Mononuclear cell (primary cell): ENCODE data around the gene INPP5K. TPM values are rescaled to one million over a fixed set of nuclear protein-coding genes. Genes with fewer than 3 reads are reported as not detected.

Experiments
- H3K27me3 ChIP-seq: 2 replicates; pipeline ENCODE4 v1.6.0; 2011; ENCODE audit warnings: low read length, control low read depth; ENCODE audit not compliant: insufficient read depth
- H3K4me1 ChIP-seq: 2 replicates; pipeline ENCODE4 v1.5.1; 2011; ENCODE audit warnings: mild to moderate bottlenecking, low read length, control low read depth; ENCODE audit not compliant: insufficient read depth
- H3K4me3 ChIP-seq: 2 replicates; pipeline ENCODE4 v1.5.1; 2011; ENCODE audit warnings: mild to moderate bottlenecking, low read length, moderate library complexity
- H3K9me3 ChIP-seq: 2 replicates; pipeline ENCODE4 v1.5.1; 2011; ENCODE audit warnings: low read depth, mild to moderate bottlenecking, control low read depth, low read length
- total RNA-seq: library from RNA; depleted of rRNA; stranded (reverse); fragments of >200 nt; gene quantifications from one replicate; pipeline ENCODE4 v1.2.3, GENCODE V29; 2012

Gene INPP5K
- total RNA-seq, 1 donor, result 102 TPM

DNA sequence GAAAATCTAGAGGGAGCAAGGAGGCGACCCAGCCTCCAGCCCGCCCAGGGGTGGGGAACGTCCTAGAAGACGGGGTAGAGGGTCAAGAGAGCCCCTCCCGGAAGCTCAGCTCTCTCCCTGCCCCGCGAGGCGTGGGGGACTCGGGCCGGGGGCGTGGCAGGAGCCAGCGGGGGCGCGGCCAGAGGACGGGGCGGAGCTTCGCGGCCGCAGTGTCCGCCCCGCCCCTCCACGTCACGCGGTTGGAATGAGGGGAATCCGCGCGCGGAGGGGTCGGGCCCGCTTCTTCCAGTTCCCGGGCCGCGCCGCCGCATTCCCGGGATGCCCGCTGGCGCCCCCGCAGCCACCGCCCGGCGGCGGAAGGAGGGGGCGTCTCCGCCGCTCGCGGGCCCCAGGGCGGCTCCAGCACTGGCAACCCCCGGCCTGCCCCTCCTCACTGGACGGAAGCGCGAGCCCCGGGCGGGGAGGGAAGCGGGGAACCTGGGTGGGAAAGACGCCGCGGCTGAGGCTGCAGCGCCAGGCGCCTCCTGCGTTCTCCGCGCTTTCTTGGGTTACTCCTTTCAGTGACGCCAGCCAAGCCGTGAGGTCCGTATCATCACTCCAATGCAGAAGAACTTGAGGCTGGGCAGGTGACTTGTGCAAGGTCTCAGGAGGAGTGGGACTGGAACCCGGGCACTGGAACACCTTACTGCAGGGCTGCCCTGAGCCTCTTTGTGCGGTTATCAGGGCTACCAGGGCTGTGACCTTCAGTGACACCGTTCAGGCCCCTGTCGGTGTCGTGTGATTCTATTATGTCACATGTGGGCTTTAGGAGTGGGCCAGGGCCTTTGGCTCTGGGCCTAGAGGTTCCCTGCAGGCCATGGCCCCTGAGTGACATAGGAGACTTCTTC is 28.2 kb downstream of the INPP5K start:
- H3K27me3 ChIP-seq, result peaks cover 14% of the 10 kb centered on the region
- H3K9me3 ChIP-seq, result no peaks in the 10 kb centered on the region
- H3K4me3 ChIP-seq, result peak overlapping the region; percentile 42
- H3K4me1 ChIP-seq, result peaks cover 53% of the 10 kb centered on the region

DNA sequence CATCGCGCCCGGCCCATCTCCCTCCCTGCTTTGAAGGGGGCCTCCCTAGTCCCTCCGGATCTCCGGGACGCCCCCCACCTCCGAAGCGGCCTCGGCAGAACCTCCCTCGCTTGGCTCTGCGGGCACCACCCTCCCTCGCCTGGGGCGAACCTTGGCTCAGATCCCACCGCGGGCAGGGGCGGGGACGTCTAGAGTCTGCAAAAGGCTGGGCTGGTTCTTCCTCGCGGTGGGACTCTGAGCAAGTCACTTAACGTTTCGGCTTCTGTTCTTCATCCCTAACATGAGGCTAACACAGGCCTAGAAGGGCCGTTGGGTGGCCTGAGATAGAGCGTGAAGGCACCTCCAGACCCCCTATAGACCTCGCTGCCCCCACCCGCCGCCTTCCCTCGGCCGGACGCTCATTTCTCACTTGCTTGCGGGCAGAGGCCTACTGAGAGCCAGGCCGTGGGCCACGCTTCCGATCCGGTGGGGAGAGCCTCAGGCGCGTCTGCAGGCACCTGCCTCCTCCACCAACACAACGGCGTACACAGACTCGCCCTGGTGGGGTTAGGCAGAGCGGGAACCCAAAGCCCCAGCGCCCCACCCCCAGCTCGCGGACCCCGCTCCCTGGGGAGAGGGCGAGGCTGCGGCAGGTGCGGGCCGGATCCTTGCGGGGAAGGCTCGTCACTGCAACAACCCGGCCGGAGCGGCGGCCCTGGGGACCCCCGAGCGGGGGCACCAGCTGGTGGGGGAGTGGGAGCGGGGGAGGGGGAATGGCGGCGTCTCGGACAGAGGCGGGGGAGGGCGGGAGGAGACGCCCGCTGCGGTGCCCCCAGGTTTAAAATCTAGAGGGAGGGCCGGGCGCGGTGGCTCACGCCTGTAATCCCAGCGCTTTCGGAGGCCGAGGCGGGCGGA is 29.4 kb downstream of the INPP5K start:
- Histone ChIP-seq H3K27me3 (peaks cover 7% of the 10 kb centered on the region), H3K9me3 (no peaks in the 10 kb centered on the region), H3K4me1 (peaks cover 42% of the 10 kb centered on the region), H3K4me3 (peak overlapping the region; percentile 9)

DNA sequence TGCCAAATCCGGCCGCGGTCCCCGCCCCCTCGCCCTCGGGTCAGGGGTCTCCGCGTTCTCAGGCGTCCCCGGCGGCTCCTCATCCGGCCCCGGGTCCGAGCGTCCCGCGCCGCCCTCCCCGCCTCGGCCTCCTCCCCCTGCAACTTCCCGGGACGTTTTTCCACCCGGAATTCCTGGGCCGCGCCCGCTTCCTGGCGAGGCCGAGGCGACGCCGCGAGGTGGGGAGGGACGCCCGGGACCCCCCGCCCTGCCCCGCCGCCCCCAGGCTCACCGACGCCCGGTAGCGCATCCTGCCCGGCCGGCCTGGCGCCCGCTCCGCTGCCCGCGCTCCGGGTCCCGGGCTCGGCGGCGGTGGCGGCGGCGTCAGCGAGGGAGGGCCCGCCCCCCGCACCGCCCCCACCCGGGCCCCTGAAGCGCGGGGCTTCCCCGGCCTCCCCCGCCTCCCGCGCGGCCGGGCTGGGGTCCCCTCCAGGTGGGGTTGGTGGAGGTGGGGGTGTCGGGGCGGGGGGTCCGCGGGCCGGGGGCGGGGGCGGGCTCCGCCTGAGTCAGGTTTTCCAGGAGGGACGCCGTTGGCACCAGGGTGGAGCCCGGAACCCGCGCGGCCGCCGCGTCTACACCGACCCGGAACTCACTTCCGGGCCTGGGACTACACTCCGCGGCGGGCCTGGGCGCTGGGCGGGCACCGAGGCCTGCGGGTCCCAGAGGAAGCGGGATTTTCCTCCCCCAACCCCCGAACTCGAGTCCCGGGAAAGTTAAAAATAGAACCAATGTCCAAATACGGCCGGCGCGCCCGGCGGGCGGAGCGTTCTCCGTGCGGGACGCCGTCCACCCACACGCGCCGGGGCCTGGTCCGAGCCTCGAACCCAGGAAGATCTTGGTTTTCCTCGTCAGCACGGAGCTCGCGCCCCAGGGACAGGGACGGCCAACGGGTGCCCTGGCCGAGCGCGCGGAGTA is 30.7 kb downstream of the INPP5K start:
- peaks cover 7% of the 10 kb centered on the region for H3K27me3 ChIP-seq
- H3K4me1 ChIP-seq, result peaks cover 36% of the 10 kb centered on the region
- no peaks in the 10 kb centered on the region for H3K9me3 ChIP-seq
- H3K4me3 ChIP-seq, result peak overlapping the region; percentile 40

DNA sequence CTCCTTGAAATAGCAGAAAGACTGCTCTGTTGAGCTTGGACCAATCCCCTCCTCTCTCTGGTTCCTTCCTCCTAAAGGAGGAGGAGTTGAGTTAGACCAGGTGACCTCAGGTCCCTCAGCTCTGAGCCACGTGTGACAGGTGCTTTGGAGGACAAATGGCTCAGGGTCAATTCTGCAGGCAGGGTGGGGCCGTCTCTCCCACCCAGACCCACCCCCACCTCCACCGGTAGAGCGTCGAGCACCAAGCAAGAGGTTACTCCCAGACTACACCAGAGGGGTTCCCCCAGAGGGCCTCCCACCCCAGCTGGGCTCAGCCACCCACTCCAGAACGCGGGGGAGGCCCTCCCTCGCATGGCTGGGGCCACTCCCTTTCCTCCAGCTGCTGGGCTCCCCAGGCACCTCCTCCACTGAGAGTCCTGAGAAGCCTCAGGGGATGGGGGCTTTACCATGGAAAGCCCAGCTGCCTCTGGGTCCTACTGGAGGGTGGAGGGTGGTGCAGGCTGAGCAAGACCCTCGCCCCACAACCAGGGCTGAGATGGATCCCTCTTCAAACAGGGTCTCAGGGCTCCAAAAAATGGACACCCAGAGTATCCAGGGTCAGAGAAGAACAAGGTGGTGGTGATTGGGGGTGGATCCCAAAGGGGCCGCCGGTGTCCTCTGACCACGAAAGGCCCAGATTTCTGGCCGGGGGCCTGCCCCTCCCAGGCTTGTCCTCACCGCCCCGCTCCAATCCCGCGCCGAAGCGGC is 31.6 kb downstream of the INPP5K start:
- Histone ChIP-seq H3K9me3 (no peaks in the 10 kb centered on the region), H3K4me3 (peak overlapping the region; percentile 36), H3K27me3 (peaks cover 7% of the 10 kb centered on the region), H3K4me1 (peaks cover 28% of the 10 kb centered on the region)

DNA sequence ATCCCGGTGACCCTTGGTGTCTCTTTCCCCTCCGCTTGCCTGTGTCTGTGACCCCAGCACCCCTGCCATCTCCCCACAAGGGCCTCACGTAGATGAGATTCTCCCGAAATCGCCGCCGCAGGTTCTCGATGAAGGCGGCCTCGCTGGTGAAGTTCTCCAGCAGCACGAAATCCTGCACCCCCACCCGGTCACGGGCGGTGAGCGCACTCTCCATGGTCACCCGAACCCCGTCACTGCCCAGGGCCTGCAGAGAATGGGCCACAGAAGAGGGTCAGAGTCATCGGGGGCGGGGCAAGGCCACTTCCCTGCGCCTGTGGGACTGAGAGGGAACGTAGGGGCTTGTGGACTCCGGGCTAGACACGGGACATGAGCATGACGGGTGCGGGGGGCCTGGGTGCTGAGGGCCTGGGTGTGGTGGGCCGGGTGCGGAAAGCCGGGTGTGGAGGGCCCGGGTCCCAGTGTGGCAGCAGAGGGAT is 32.3 kb downstream of the INPP5K start:
- peaks cover 28% of the 10 kb centered on the region for H3K4me1 ChIP-seq
- peaks cover 7% of the 10 kb centered on the region for H3K27me3 ChIP-seq
- H3K9me3 ChIP-seq, result no peaks in the 10 kb centered on the region
- H3K4me3 ChIP-seq, result no peak overlapping the region

DNA sequence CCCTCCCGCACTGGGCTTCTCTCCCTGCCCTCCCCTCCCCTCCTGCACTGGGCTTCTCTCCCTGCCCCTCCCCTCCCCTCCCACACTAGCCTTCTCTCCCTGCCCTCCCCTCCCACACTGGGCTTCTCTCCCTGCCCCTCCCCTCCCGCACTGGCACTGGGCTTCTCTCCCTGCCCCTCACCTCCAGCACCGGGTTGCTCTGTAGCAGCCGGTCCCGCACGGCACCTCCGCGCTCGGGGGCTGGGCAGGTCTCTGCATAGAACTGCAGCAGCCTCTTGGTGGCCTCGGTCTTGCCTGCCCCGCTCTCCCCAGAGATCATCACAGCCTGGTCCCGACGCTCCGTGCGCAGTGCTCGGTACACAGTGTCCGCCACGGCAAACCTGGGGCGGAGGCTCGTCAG is 33.7 kb downstream of the INPP5K start:
- peaks cover 7% of the 10 kb centered on the region for H3K27me3 ChIP-seq
- H3K4me1 ChIP-seq, result peaks cover 25% of the 10 kb centered on the region
- no peak overlapping the region for H3K4me3 ChIP-seq
- no peaks in the 10 kb centered on the region for H3K9me3 ChIP-seq

DNA sequence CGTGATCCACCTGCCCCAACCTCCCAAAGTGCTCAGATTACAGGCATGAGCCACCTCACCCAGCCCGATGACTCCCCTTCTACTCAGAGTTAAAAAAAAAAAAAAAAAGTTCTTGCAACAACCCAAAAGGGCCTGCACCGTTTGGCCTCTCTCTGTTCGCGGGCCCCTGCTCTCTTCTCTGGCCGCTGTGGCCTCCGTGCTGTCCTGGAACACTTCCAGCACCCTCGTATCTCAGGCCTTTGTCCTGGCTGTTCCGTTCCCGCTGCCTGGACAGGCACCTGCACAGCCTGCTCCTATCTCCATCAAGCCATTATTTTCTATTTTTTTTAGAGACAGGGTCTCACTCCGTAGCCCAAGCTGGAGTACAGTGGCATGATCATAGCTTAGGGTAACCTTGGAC is 34.7 kb downstream of the INPP5K start:
- no peaks in the 10 kb centered on the region for H3K9me3 ChIP-seq
- peaks cover 7% of the 10 kb centered on the region for H3K27me3 ChIP-seq
- H3K4me3 ChIP-seq, result no peak overlapping the region
- H3K4me1 ChIP-seq, result peaks cover 15% of the 10 kb centered on the region

DNA sequence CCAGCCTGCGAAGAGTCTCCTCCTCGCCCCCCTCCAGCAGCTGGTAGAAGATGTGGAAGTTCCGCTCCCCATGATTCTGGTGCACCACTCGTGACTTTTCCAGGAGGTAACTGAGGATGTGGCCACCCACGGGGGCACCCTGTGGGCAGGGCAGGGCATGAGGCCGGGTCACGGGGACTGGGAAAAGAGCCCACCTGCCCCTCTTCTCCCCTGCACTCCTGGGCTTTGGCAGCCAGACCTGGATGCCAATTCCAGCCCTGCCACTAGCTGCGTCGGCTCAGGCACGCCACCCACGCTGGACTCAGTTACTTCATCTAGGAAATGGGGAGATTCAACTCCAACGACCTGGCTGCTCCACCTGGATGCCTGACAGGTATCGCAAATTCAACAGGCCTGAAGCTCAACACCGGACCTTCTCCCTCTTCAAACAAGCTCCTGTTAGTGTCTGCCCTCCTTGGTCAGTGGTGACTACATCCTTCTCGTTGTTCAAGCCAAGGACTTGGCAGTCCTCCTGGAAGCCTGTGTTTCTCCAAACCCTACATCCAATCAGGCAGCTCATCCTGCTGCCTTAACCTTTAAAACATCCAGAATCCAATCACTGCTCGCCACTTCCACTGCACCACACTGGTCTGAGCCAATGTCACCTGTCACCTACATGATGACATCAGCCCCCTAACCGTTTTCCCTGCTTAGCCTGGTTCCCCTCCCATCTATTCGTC is 35.5 kb downstream of the INPP5K start:
- Histone ChIP-seq H3K4me1 (peaks cover 7% of the 10 kb centered on the region), H3K4me3 (no peak overlapping the region), H3K27me3 (peaks cover 4% of the 10 kb centered on the region), H3K9me3 (no peaks in the 10 kb centered on the region)

DNA sequence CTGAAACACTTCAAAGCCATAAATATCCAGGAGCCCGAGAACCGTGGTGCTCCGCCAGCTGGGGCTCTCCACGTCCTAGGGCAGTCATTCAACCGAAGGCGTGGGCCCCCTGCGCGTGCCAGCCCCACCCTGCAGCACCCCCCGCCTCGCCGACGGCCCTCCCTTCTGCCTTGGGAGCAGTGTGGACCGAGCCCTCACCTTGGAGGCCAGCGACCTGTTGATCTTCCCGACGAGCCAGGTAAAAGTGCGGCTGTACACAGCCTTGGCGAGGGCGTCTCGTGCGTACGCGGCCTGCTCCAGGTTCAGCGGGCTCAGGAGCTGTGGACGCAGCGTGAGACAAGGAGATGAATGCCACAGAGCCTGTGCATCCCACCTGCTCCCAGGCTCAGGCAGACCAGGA is 38.0 kb downstream of the INPP5K start:
- H3K4me3 ChIP-seq, result no peak overlapping the region
- H3K27me3 ChIP-seq, result no peaks in the 10 kb centered on the region
- peaks cover 6% of the 10 kb centered on the region for H3K4me1 ChIP-seq
- H3K9me3 ChIP-seq, result no peaks in the 10 kb centered on the region

DNA sequence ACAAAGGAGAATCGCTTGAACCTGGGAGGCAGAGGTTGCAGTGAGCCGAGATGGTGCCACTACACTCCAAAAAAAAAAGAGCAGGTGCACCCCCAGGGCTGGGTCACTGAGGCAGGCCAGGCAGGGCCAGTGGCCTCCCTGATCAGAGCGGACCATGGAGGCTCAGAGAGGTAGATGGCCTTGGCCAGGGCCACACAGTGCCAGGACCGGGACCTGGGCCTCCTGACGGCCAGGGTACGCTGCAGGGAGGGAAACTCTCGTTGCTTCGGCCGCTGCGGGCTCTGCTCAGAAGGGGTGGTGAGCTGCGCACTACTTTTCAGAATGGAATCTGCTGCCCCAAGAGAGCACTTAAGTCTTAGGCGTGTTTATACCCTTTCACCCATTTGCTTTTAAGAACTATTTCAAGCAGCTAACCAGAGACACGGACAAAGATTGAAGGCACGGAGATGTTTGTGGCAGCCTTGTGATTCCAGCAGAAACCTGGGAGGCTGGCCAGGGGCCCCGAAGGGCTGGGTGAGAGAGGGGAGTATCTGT is 41.0 kb downstream of the INPP5K start:
- Histone ChIP-seq H3K9me3 (no peaks in the 10 kb centered on the region), H3K4me3 (no peak overlapping the region), H3K27me3 (no peaks in the 10 kb centered on the region), H3K4me1 (peaks cover 11% of the 10 kb centered on the region)

DNA sequence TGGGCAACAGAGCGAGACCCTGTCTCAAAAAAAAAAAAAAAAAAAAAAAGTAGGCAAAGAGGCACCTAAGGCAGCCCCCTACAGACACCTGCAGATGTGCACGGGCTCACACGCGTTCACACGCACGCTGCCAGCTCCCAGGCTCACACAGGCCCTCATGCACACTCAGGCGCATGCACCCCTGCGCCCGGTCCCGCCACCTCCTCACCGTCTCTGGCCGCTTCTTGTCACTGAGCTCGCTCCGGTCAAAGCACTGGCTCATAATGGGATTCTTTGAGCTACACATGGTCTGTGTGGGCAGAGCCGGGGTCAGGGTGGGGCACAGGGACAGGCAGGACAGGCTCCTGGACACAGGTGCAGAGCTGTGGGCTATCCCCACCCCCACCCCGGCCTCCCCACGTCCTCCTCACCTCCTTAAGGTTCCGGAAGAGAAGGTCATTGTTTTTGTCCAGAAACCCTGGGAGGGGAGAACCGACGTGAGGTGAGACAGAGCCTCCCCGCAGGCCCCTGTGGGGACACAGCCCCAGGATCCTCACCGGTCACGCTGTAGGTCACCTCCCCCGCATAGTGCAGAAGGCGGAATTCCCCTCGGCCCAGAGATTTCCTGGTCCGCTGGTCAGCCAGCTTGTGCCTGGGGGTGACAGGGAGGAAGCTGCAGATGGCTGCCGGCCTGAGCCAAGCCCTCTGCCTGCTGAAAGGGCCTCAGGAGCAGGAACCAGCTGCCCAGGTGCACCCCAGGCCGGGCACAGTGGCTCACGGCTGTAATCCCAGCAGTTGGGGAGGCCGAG is 41.8 kb downstream of the INPP5K start:
- H3K4me1 ChIP-seq, result peaks cover 11% of the 10 kb centered on the region
- H3K4me3 ChIP-seq, result no peak overlapping the region
- no peaks in the 10 kb centered on the region for H3K27me3 ChIP-seq
- H3K9me3 ChIP-seq, result no peaks in the 10 kb centered on the region

DNA sequence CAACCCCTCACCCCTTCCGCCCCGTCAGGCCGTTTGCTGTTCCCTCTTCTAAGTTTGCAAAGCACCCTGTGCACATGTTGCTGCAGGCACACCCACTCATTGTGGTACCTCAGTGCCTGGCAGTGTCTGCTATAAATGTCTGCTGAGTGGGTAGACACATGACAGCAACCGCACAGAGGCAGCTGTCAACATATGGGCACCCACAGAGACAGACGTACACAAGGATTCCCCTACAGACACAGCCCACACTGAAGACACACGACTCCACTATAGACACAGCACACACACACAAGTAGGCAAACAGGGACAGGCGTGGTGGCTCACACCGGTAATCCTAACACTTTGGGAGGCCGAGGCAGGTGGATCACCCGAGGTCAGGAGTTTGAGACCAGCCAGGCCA is 42.6 kb downstream of the INPP5K start:
- H3K27me3 ChIP-seq, result no peaks in the 10 kb centered on the region

More for the DNA sequence above, 42.6 kb downstream of the INPP5K start:
- Histone ChIP-seq H3K4me3 (no peak overlapping the region), H3K4me1 (peaks cover 11% of the 10 kb centered on the region), H3K9me3 (no peaks in the 10 kb centered on the region)
